SU-DHL-6 (cell line): ENCODE results near the gene LRRC18.

Source experiments
- H2AFZ ChIP-seq: fragments of 200-600 bp; sonication (generic); 2 replicates; pipeline ENCODE4 v1.6.1; 2014; ENCODE audit warnings: low read depth, mild to moderate bottlenecking, moderate library complexity, mixed read lengths, antibody characterized with exemption, low read length; ENCODE audit not compliant: severe bottlenecking
- H3F3A ChIP-seq: fragments of 200-600 bp; shearing (Covaris generic); 2 replicates; pipeline ENCODE4 v1.6.0; 2016; ENCODE audit warnings: antibody characterized with exemption, mild to moderate bottlenecking; ENCODE audit not compliant: insufficient read depth
- H3K27ac ChIP-seq: fragments of 200-600 bp; sonication (generic); 2 replicates; pipeline ENCODE4 v1.5.1; 2016; ENCODE audit warnings: low read depth, mild to moderate bottlenecking, low read length, moderate library complexity, mixed read lengths
- H3K27me3 ChIP-seq: fragments of 200-600 bp; sonication (generic), shearing (Covaris generic); 2 replicates; pipeline ENCODE4 v1.6.0; 2014; ENCODE audit warnings: mild to moderate bottlenecking, low read length
- H3K36me3 ChIP-seq: fragments of 200-600 bp; sonication (generic); 2 replicates; pipeline ENCODE4 v1.6.1; 2014; ENCODE audit warnings: mild to moderate bottlenecking, low read length, mixed read lengths
- H3K4me2 ChIP-seq: fragments of 300-600, 200-600 bp; shearing (Covaris generic), sonication (generic); 2 replicates; pipeline ENCODE4 v1.6.0; 2014; ENCODE audit warnings: low read length, low read depth, mild to moderate bottlenecking; ENCODE audit not compliant: poor library complexity, severe bottlenecking
- H3K4me3 ChIP-seq: fragments of 200-600 bp; sonication (generic); 2 replicates; pipeline ENCODE4 v1.5.1; 2014; ENCODE audit warnings: antibody characterized with exemption, low read length, mild to moderate bottlenecking, mixed read lengths; ENCODE audit not compliant: insufficient read depth, poor library complexity, severe bottlenecking
- H3K79me2 ChIP-seq: fragments of 200-600 bp; sonication (generic); 2 replicates; pipeline ENCODE4 v1.6.1; 2014; ENCODE audit warnings: mild to moderate bottlenecking, low read length, moderate library complexity; ENCODE audit not compliant: insufficient read depth
- H3K9ac ChIP-seq: fragments of 200-600 bp; sonication (generic); 2 replicates; pipeline ENCODE4 v1.7.0; 2014; ENCODE audit warnings: mild to moderate bottlenecking, low read length
- H3K9me2 ChIP-seq: fragments of 200-600 bp; sonication (generic); replicated peaks from 2 replicates; pipeline ENCODE4 v1.6.1; 2014; ENCODE audit warnings: low read length; ENCODE audit not compliant: insufficient read depth
- H3K9me3 ChIP-seq: fragments of 200-600 bp; sonication (generic); 2 replicates; pipeline ENCODE4 v1.6.1; 2014; ENCODE audit warnings: low read length, mixed read lengths; ENCODE audit not compliant: insufficient read depth
- H4K20me1 ChIP-seq: fragments of 200-600 bp; sonication (generic); 2 replicates; pipeline ENCODE4 v1.6.1; 2014; ENCODE audit warnings: low read depth, mild to moderate bottlenecking, antibody characterized with exemption, low read length, moderate library complexity, mixed read lengths
- EZH2phosphoT487 ChIP-seq: fragments of 200-600 bp; sonication (generic), shearing (Covaris generic); conservative IDR thresholded peaks from 2 replicates; pipeline ENCODE4 v1.6.1; 2018; ENCODE audit warnings: mild to moderate bottlenecking, antibody characterized with exemption, low read length, moderate library complexity, mixed read lengths
- TF ChIP-seq, protein P1 (sequence below): fragments of 200-600 bp; sonication (generic); IDR thresholded peaks from one replicate; pipeline ENCODE4 v1.5.1; 2017; ENCODE audit warnings: antibody characterized with exemption, mild to moderate bottlenecking, low read length, moderate library complexity; ENCODE audit not compliant: insufficient read depth, poor library complexity, severe bottlenecking

The LRRC18 gene

GRCh38 chr10:48970654-48971053 lies 31.0 kb upstream of the LRRC18 start:
- TF ChIP-seq EZH2phosphoT487, result no peak
- TF ChIP-seq, protein P1, sequence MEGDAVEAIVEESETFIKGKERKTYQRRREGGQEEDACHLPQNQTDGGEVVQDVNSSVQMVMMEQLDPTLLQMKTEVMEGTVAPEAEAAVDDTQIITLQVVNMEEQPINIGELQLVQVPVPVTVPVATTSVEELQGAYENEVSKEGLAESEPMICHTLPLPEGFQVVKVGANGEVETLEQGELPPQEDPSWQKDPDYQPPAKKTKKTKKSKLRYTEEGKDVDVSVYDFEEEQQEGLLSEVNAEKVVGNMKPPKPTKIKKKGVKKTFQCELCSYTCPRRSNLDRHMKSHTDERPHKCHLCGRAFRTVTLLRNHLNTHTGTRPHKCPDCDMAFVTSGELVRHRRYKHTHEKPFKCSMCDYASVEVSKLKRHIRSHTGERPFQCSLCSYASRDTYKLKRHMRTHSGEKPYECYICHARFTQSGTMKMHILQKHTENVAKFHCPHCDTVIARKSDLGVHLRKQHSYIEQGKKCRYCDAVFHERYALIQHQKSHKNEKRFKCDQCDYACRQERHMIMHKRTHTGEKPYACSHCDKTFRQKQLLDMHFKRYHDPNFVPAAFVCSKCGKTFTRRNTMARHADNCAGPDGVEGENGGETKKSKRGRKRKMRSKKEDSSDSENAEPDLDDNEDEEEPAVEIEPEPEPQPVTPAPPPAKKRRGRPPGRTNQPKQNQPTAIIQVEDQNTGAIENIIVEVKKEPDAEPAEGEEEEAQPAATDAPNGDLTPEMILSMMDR, result no peak
- H3K9me3 ChIP-seq, result no peaks in the 10 kb centered on the region
- no peak overlapping the region for H3K9ac ChIP-seq
- no peak overlapping the region for H3K27ac ChIP-seq
- no peaks in the 10 kb centered on the region for H3F3A ChIP-seq
- H3K4me2 ChIP-seq, result no peak overlapping the region
- no peaks in the 10 kb centered on the region for H3K9me2 ChIP-seq
- 0 out of 2 replicates have a peak, but pooled peaks cover 6% of the 10 kb centered on the region for H3K36me3 ChIP-seq
- no peak overlapping the region for H3K4me3 ChIP-seq
- H3K79me2 ChIP-seq, result no peaks in the 10 kb centered on the region
- H2AFZ ChIP-seq, result no peak overlapping the region
- H3K27me3 ChIP-seq, result no peaks in the 10 kb centered on the region
- no peaks in the 10 kb centered on the region for H4K20me1 ChIP-seq

DNA sequence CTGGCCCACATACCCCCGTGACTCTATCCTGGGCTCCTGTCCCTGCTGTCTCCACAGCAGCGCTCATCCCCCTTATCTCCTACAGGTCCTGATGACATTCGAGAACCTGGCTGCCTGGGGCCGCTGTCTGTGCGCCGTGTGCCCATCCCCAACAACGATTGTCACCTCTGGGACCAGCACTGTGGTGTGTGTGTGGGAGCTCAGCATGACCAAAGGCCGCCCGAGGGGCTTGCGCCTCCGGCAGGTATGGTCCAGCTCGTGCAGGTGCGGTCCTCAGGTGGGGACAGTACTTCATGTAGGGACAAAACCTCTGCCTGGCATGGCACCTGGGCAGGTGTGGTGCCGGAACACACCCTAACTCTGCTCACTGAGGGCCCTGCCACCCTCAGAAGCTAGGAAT lies 30.4 kb upstream of the LRRC18 start:
- Histone ChIP-seq H2AFZ (no peak overlapping the region), H4K20me1 (no peaks in the 10 kb centered on the region), H3K9me2 (no peaks in the 10 kb centered on the region), H3K4me2 (no peak overlapping the region), H3F3A (no peaks in the 10 kb centered on the region), H3K79me2 (no peaks in the 10 kb centered on the region), H3K9me3 (no peaks in the 10 kb centered on the region), H3K27me3 (no peaks in the 10 kb centered on the region), H3K9ac (no peak overlapping the region), H3K27ac (no peak overlapping the region), H3K4me3 (no peak overlapping the region), H3K36me3 (0 out of 2 replicates have a peak, but pooled peaks cover 6% of the 10 kb centered on the region)
- TF ChIP-seq EZH2phosphoT487, result no peak
- TF ChIP-seq, protein P1, result no peak

DNA sequence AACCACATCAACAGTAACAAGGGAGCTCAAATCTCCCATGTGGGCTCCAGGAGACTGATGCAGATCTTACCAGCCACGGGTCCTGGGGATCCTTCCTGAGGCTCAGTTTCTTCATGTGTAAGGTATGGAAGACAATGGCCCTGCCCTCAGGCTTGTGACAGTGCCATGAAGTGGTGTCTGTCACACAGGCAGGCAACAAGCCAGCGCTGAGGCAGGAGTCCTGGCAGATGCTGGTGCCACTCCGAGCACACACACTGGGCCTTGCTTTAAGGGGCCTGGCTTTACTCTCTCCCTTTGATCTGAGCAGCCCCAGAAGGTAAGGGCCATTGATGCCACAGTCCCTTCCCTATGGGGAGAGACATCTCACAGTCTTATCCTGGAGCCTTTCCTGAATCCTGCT lies 28.4 kb upstream of the LRRC18 start:
- Histone ChIP-seq H3K9me2 (no peaks in the 10 kb centered on the region), H4K20me1 (no peaks in the 10 kb centered on the region), H3K9me3 (no peaks in the 10 kb centered on the region), H3K79me2 (no peaks in the 10 kb centered on the region), H3K4me2 (no peak overlapping the region), H3K27me3 (no peaks in the 10 kb centered on the region), H3K9ac (no peak overlapping the region), H3F3A (no peaks in the 10 kb centered on the region), H2AFZ (no peak overlapping the region), H3K36me3 (0 out of 2 replicates have a peak, but pooled peaks cover 6% of the 10 kb centered on the region), H3K27ac (no peak overlapping the region), H3K4me3 (no peak overlapping the region)
- TF ChIP-seq, protein P1, result no peak
- TF ChIP-seq EZH2phosphoT487, result no peak
